ENCODE measurements around the gene MRPL20.

- no peak for TF ChIP-seq POLR2A (IDR thresholded peaks at IDR 0.05; ENCODE audit: low read length)
- no peak for TF ChIP-seq GATA1 (IDR thresholded peaks at IDR 0.05; ENCODE audit: low read depth, low read length)
Measured at GRCh38 chr1:1437904-1438376, 30.8 kb upstream of the MRPL20 start.

Measured in erythroblast (primary cell).